OCI-LY7 (cell line): ENCODE measurements around the gene PRDM10.

Source experiments
- CTCF ChIP-seq: fragments of 200-600 bp; sonication (generic); conservative IDR thresholded peaks from 2 replicates; pipeline ENCODE4 v1.5.1; 2014; ENCODE audit warnings: mild to moderate bottlenecking, antibody characterized with exemption, low read length, moderate library complexity, mixed read lengths
- EZH2phosphoT487 ChIP-seq: fragments of 200-600 bp; sonication (generic); IDR thresholded peaks from 2 replicates; pipeline ENCODE4 v1.6.1; 2018; ENCODE audit warnings: low read depth, borderline replicate concordance, mild to moderate bottlenecking, mixed run types, antibody characterized with exemption, low read length, moderate library complexity, mixed read lengths

- TF ChIP-seq CTCF (no peak), EZH2phosphoT487 (no peak)
Observed at GRCh38 chr11:130050257-130050656, 47.6 kb upstream of the PRDM10 start.
